Suprapubic skin (tissue), 4 donors: ENCODE results near the gene CD180. TPM values are rescaled to one million over a fixed set of nuclear protein-coding genes. Genes with fewer than 3 reads are reported as not detected.

Experiments used
- DNase-seq, 2 donors: peaks; one replicate each; pipeline ENCODE4 v3.0.0-alpha.2; 2019; ENCODE audit warnings: low spot score in 2 of 2
- H3K27ac ChIP-seq: fragments of 200-600 bp; sonication (generic); one replicate; pipeline ENCODE4 v1.5.1; 2019
- H3K27me3 ChIP-seq: fragments of 200-600 bp; sonication (generic); one replicate; pipeline ENCODE4 v1.5.1; 2019
- H3K36me3 ChIP-seq: fragments of 200-600 bp; sonication (generic); one replicate; pipeline ENCODE4 v1.5.1; 2019
- H3K4me1 ChIP-seq: fragments of 200-600 bp; sonication (generic); one replicate; pipeline ENCODE4 v1.5.1; 2019
- H3K4me3 ChIP-seq: fragments of 200-600 bp; sonication (generic); one replicate; pipeline ENCODE4 v1.5.1; 2019; ENCODE audit warnings: mild to moderate bottlenecking
- H3K9me3 ChIP-seq: fragments of 200-600 bp; sonication (generic); one replicate; pipeline ENCODE4 v1.5.1; 2019
- CTCF ChIP-seq, 2 donors: fragments of 200-600 bp in 1 of 2; fragments of 450-650 bp in 1 of 2; sonication (generic) in 1 of 2; IDR thresholded peaks; one replicate each; pipeline ENCODE4 v1.5.1; 2016 to 2019; ENCODE audit warnings: antibody characterized with exemption in 2 of 2, mild to moderate bottlenecking in 1 of 2, moderate library complexity in 1 of 2
- EP300 ChIP-seq: sonication (generic); formaldehyde crosslinking; IDR thresholded peaks from one replicate; pipeline ENCODE4 v1.6.1; 2017; ENCODE audit warnings: antibody characterized with exemption
- POLR2A ChIP-seq, 2 donors: fragments of 450-650 bp; IDR thresholded peaks; one replicate each; pipeline ENCODE4 v1.6.1; 2017; ENCODE audit warnings: antibody characterized with exemption in 2 of 2, mild to moderate bottlenecking in 2 of 2, moderate library complexity in 2 of 2
- POLR2AphosphoS5 ChIP-seq, 3 donors: sonication (generic); formaldehyde crosslinking; IDR thresholded peaks; one replicate each; pipeline ENCODE4 v1.6.1; 2017; ENCODE audit warnings: antibody characterized with exemption in 3 of 3
- WGBS: methylation state at CpG from one replicate; pipeline ENCODE4 v1.1.5; 2018; 5-methylcytosine and 5-hydroxymethylcytosine counted together
- total RNA-seq, 4 donors: library from RNA; depleted of rRNA; stranded (reverse); fragments of >200 nt; gene quantifications; one replicate each; pipeline ENCODE4 v1.1.0, GENCODE V29; 2016

Gene CD180
- total RNA-seq, 4 donors from 2014 or later = 0.11 to 0.32 (median 0.18) TPM; not detected in 1

DNA sequence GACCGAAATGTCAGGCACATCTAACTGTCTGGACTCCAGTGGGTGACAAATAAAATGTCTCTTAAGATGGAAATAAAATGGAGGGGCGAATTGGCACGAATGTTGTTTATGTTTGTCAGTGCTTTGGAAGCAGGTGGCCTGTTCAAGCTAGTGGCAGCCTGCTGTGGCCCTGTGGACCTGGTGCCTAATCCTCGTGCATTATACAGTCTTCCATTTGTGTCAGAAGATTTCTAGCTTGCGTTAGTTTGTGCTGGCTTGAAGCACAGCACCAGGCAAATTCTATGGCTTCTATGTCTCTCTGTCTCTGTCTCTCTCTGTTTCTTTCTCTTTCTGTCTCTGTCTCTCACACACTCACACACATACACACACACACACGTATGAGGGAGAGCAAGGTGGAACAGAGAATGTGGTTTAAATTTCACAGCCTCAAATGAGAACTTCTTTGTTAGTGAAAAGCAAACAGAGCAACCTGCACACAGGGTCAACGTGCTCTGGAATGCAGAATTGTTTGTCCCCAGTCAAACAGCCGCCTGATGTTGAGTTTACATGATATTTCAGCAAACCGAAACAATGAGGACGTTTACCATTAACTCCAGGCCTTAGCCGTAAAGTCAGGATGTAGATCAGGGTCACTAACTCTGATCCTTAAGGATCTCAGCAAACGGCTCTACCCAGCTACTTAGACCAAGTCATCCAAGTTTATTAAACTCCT lies 39.0 kb upstream of the CD180 start:
- Histone ChIP-seq H3K36me3 (no peaks in the 10 kb centered on the region), H3K4me3 (no peak overlapping the region), H3K9me3 (no peaks in the 10 kb centered on the region), H3K27ac (no peak overlapping the region), H3K4me1 (peaks cover 7% of the 10 kb centered on the region), H3K27me3 (no peaks in the 10 kb centered on the region)
- WGBS = 86% methylated on average over 12 of the region's 12 CpGs
- no peak for TF ChIP-seq POLR2A (IDR thresholded peaks at IDR 0.05)
- no peak for TF ChIP-seq EP300
- no peak for TF ChIP-seq POLR2AphosphoS5 (IDR thresholded peaks at IDR 0.05)
- no peak for TF ChIP-seq CTCF (IDR thresholded peaks at IDR 0.05)
- no peak for DNase-seq

DNA sequence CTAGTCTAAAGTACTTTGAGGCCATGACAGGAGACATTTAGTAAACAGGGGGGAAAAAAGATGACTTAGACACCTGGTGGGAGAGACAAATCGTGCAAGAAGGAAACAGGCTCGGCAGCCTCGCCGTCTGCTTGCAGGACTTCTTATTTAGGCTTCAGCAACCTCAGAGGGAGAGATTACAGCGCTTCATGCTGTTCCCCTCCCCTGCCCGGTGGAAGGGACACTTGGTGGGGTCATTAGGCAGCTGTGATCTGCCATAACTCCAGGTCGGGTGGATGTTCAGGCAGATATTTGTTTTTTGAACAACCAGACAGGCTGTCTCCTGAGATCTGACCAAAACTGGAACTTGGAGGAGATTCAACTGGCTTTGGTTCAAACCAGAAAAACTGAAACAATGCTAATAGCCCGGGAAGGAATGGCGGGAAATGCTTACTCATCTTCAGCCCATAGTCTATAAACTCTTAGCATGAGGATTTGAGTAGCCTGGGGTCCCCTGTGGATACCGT lies 38.1 kb upstream of the CD180 start:
- no peak overlapping the region for H3K27ac ChIP-seq
- H3K4me3 ChIP-seq = no peak overlapping the region
- H3K4me1 ChIP-seq = peaks cover 7% of the 10 kb centered on the region
- 37% methylated on average over 10 of the region's 10 CpGs for WGBS
- no peaks in the 10 kb centered on the region for H3K36me3 ChIP-seq
- DNase-seq = no peak
- no peaks in the 10 kb centered on the region for H3K9me3 ChIP-seq
- no peak for TF ChIP-seq POLR2A (IDR thresholded peaks at IDR 0.05)
- TF ChIP-seq POLR2AphosphoS5 (IDR thresholded peaks at IDR 0.05) = no peak
- TF ChIP-seq CTCF (IDR thresholded peaks at IDR 0.05) = no peak
- TF ChIP-seq EP300 = no peak
- H3K27me3 ChIP-seq = no peaks in the 10 kb centered on the region

- 75% methylated on average over 9 of the region's 9 CpGs for WGBS
- DNase-seq = no peak
- TF ChIP-seq POLR2AphosphoS5 (IDR thresholded peaks at IDR 0.05) (no peak), POLR2A (IDR thresholded peaks at IDR 0.05) (no peak), CTCF (IDR thresholded peaks at IDR 0.05) (no peak), EP300 (no peak)
- Histone ChIP-seq H3K27me3 (no peaks in the 10 kb centered on the region), H3K9me3 (no peaks in the 10 kb centered on the region), H3K36me3 (no peaks in the 10 kb centered on the region), H3K4me3 (no peak overlapping the region), H3K27ac (no peak overlapping the region), H3K4me1 (peaks cover 7% of the 10 kb centered on the region)
Measured at GRCh38 chr5:67233075-67233474, 36.5 kb upstream of the CD180 start.

GRCh38 chr5:67223211-67223610 lies 26.6 kb upstream of the CD180 start:
- Histone ChIP-seq H3K36me3 (no peaks in the 10 kb centered on the region), H3K9me3 (no peaks in the 10 kb centered on the region), H3K4me1 (no peaks in the 10 kb centered on the region), H3K27ac (no peak overlapping the region), H3K27me3 (no peaks in the 10 kb centered on the region), H3K4me3 (no peak overlapping the region)
- TF ChIP-seq POLR2A (IDR thresholded peaks at IDR 0.05) (no peak), POLR2AphosphoS5 (IDR thresholded peaks at IDR 0.05) (no peak), CTCF (IDR thresholded peaks at IDR 0.05) (no peak), EP300 (no peak)
- no peak for DNase-seq
- WGBS = 75% methylated on average over 3 of the region's 3 CpGs

GRCh38 chr5:67222243-67223025 lies 25.8 kb upstream of the CD180 start:
- TF ChIP-seq POLR2AphosphoS5 (IDR thresholded peaks at IDR 0.05) (no peak), EP300 (no peak), CTCF (IDR thresholded peaks at IDR 0.05) (no peak), POLR2A (IDR thresholded peaks at IDR 0.05) (no peak)
- 92% methylated on average over 5 of the region's 5 CpGs for WGBS
- Histone ChIP-seq H3K27ac (no peak overlapping the region), H3K36me3 (no peaks in the 10 kb centered on the region), H3K27me3 (no peaks in the 10 kb centered on the region), H3K9me3 (no peaks in the 10 kb centered on the region), H3K4me1 (no peaks in the 10 kb centered on the region), H3K4me3 (no peak overlapping the region)
- DNase-seq = no peak
